Measurements from ENCODE around the gene TIA1.
"Not testable (repeated sequence)": the region's sequence is repeated elsewhere in the genome, so short reads cannot be mapped to it uniquely, and the experiment has no call there.

Gene TIA1

DNA sequence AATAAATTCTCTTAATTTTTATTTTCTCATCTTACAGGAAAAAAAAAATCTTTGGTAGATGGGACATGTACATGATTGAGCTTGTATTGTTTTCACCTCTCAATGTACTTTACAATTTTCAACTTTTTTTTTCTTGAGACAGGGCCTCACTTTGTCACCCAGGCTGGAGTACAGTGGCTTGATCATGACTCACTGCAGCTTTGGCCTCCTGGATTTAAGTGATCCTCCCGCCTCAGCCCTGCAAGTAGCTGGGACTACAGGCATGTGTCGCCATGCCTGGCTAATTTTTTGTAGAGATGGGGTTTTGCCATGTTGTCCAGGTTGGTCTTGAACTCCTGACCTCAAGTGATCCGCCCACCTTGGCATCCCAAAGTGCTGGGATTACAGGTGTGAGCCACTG is 25.1 kb downstream of the TIA1 start:
- DNase-seq (ENCODE audit: low read depth in 2 of 2): not testable (repeated sequence)

DNA sequence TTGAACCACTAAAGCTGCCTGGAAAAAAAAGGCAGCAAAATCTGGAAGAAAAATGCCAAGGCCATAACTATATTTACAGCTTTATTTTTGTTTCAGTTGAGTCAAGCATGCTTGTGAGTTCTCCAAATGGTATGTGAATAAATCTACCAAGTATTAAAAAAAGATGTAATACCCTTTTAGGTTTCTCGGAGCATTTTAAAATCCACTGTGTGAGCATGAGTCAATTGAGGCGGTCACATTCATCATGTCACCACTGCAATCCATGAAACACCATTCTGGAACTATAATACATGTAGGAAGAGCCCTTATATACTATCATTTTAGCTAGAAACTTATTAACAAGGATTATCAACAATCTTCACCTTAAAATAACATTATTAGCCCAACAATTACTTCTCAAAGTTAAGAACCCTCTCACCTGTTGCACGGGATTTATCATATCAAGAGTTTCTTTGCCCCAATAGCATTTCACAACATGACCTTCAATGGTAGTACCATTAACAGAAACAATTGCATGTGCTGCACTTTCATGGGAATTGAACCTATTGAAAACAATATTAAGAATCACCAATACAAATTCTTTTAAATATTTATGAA is 33.4 kb downstream of the TIA1 start:
- no peak for DNase-seq (ENCODE audit: low read depth in 2 of 2)

DNA sequence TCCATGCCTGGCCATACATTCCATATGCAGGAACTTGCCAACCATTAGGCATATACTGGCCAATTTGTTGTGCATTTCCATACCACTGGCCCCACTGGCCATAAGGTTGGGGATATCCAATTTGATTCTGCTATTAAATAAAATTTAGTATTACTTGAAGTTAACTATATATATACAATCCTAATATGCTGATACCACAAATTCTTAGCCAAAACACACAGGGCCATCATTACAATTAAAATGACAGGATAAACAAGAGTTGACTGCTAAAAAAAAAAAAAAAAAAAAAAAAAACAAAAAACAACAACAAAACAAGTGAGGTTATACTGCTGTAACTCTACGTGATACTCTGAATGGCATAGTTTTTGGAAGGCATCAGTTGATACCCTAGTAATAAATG is 34.1 kb downstream of the TIA1 start:
- no peak for DNase-seq (ENCODE audit: low read depth in 2 of 2)

DNA sequence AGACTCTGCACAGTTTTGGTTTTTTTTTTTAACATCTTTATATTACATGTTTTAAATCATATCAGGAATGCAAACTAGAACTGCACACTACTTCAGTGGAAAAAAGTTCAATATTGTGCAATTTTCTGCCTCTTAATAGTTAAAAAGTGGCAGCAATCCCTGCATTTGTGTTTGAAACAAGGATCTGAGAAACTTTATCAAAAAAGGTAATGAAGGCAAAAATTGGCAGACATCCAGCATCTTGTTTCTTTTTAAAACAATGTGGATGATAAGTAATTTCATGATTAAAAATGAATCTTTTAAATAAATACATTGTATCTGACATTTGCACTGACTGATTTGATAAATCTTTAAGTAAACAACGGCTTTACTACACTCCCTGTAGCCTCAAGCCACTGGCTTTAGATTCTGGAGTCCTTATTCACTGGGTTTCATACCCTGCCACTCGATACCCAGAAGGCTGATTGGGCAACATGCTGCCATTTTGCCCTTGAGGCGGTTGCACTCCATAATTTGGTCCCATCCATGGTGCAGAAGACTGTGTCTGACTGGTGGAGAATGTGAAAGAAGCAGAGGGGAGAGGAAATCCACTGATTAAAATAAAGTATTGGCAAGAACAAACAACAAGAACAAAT is 36.0 kb downstream of the TIA1 start:
- DNase-seq (ENCODE audit: low read depth in 2 of 2): no peak

DNA sequence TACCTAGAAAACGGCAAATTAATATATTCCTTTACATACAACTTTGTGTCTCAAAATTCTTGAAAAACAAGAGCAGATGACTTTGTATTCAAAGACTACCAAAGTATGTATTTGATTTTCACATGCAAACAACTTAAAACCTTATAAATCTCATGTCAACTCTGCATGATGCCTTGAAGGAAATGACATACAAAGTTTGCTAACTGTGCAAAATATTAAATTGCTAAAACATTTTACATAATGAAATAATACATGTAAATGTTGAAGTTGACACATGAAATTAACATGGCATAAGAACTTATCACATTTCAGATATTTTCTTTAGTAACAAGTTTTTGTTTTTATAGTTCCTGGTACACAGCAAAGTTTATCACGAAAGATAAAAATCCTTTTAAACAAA is 36.8 kb downstream of the TIA1 start:
- DNase-seq (ENCODE audit: low read depth in 2 of 2): no peak

DNA sequence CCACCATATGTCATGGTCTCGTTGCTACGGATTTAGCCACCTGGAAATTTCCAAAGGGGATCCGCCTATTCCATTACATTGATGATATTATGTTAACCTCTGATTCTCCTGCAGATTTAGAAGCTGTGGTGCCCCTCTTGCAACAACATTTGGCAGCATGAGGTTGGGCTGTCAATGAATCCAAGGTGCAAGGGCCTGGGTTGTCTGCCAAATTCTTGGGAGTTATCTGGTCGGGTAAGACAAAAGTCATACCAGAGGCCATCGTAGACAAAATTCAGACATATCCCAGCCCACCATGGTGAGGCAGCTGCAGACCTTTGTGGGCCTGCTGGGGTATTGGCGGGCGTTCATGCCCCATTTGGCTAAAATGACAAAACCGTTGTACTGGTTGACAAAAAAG is 44.0 kb downstream of the TIA1 start:
- no peak for DNase-seq (ENCODE audit: low read depth in 2 of 2)

DNA sequence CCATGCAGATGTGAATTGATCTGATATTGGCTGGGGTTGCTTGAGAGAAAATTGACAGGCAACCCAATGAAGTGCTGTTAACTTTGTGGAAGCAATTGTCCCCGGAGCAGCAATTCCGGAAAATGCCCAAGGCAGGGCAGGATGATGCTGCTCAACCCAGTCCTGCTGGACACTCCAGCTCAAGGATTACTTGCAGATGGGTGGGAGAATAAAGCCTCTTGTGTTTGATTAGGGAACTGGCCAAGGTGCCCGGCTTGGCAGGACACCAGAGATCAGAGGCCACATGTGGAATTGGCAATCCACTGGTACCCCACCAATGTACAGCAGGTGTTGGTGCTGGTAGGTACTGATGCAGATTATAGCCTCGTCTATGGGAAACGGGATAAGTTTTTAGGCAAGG is 45.3 kb downstream of the TIA1 start:
- DNase-seq (ENCODE audit: low read depth in 2 of 2): no peak

DNA sequence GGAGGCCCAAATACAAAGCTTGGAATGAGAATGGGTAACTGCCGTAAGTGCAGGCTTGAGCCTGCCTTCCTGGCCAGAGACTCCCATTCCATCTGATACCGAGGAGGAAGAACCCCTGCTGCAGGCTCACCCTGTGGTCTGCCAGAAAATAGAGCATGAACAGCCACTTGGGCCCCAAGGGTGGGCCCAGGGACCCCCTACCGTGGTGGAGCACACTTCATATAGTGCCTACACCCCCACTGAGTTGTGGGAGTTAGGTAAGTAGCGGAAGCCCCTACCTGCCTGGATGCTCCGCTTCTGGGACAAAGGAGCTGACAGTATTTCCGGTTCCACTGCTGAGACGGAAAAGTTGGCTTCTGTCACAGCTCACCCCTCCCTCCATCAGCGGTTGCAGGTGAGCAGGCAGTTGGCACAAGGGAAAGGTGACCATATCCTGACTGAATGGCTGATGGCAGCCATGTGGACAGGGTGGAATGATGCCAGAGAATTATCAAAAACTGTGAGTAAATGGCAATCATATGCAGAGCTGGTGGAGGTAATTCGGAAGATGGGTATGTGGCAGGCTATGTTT is 46.1 kb downstream of the TIA1 start:
- DNase-seq (ENCODE audit: low read depth in 2 of 2): no peak

DNA sequence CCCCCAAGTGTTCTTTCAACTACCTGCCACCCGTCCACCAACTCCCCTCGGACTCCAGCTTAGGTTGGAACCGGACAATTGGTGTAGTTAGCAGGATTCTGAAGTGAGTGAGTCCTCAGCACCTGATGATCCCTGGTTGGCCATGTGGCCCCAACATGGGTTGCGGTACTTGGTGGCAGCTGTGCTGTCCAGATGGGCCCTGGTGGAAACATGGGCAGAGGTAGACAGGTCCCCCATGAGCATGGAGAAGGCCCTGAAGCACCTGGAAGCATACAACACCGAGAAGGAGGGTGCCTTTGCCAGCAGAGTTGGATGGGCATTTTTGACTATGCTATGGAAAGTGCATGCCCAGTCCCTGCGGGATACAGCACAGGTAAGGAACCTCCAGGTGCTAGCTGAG is 46.6 kb downstream of the TIA1 start:
- no peak for DNase-seq (ENCODE audit: low read depth in 2 of 2)

DNA sequence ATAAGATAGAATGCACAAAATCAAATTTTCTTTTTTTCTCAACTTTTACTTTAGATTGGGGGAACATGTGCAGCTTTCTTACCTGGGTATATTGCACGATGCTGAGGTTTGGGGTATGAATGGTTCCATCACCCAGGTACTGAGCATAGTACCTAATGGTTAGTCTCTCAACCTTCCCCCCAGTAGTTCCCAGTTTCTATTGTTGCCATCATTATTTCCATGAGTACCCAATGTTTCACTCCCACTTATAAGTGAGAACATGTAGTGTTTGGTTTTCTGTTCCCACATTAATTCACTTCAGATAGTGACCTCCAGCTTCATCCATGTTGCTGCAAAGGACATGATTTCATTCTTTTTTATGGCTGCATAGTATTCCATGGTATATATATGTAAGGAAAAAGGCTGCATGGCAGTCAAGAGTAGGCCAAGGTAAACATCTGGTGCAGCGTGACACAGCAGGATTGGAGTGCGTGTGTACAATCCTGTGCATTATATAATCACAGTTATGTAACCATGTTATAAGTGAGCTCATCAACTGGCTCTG is 47.1 kb downstream of the TIA1 start:
- DNase-seq (ENCODE audit: low read depth in 2 of 2): no peak

DNA sequence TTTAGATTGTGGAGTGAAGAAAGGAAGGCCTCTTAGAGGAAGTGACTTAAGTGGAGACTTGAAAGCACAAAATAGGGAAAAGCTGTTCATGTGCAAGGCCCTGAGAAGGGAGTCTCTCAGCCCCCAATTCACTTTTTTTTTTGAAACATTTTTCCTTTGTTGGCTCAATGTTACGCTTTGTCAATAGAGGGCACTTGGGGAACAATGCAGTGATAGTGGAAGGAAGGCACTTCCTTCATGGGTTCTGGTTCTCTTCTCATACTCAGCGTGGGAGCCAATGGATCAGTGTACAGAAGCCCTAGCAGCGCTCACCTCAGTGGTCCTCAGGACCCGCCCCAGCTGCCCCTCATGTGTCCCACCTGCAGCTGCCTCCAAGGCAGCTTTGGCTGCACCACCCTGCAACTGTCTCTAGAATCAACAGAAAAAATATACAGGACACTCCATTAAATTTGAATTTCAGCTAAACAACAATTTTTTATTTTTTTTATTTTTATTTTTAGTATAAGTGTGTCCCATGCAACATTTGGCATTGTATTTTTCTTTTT is 49.0 kb downstream of the TIA1 start:
- no peak for DNase-seq (ENCODE audit: low read depth in 2 of 2)

DNA sequence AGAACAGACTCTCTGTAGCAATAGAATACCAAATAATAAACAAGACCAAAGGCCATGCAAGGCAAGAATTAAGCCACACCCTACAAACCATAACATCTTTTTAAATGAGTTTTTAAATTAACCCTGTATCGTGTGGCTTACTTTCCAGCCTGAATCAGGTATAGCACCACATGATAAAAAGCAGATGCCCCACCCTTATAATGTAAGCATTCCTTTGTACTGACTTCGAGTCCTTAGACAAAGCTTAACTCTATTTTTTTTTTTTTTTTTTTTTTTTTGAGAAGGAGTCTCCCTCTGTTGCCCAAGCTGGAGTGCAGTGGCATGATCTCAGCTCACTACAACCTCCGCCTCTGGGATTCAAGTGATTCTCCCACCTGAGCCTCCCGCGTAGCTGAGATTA is 55.9 kb downstream of the TIA1 start:
- no peak for DNase-seq (ENCODE audit: low read depth in 2 of 2)

DNA sequence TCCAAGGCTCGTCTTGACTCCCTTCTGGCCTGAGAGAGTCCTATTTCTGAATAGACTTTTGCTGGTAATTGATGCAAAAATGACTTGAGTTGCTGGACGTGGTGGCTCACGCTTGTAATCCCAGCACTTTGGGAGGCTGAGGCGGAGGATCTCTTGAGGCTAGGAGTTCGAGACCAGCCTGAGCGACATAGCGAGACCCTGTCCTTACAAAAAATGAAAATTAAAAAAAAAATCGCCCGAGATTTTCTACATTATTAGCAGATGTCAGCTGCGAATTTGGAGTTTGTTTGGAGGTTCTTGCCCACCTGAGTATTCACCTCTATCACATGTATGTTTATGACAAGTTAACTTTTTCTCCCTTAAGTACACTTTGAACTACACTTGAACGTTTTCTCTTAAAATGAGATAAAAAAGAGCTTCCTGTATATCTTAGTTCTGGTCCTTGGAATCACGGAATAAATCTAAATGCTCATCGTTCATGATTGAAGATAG is 57.1 kb downstream of the TIA1 start:
- DNase-seq (ENCODE audit: low read depth in 2 of 2): no peak

DNA sequence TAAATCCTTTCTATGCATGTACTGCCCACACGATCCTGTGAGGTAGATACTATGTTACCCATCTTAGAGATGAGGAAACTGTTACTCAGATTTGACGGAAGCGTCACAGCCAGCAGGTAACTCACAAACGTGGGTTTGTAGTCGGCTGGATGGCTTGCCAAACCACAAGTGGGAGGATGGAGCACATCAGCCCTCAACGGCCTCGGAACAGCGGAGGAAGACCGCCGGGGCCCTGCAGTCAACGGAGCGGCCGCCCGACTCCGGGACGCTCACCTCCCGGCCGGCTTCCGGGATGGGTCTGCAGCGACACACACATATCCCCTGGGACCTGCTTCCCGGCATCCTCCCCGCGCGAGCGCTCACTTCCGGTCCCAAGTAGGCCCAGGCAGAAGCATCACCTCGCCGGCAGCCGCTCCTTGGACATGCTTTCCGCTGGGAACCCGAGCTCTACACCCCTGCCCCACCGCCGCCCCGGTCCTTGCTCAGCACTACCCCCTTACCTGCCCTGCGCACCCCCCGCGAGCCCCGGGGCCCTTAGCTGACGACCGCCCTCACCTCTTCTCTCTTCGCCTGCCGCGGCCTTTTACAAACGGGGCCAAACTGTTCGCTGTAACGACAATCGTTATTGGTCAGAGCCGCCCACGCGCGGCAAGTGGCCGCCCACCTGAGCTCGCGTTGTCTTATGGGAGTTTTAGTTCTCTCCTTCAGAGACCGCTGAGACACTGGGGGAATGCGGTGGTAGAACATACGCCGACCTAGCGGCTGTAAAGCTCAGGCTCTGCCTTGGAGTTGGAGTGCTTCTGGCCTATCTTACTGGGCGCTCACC is 57.8 kb downstream of the TIA1 start, which contains the start of gene C2orf42:
TSS of gene C2orf42 (minus strand) at position 602 of the 826 bp plus-strand sequence. CDS start 9,034 bp downstream, outside the sequence.
- DNase-seq (ENCODE audit: low read depth in 2 of 2): peak; percentile 88 to 94

DNA sequence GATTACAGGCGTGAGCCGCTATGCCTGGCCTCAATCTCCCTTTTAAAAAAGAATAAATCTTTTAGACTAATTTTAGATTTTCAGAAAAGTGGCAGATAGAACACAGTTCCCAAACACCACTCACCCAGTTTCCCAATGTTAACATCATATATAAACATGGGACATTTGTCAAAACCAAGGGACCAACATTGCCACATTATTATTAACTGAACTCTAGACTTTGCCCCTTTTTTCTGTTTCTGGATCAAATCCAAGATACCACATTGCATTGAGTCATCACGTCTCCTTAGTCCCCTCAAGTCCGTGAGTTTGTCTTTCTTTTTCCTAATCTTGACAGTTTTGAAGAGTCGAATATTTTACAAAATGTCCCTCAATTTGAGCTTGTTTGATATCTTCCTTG is 60.0 kb downstream of the TIA1 start:
- no peak for DNase-seq (ENCODE audit: low read depth in 2 of 2)

DNA sequence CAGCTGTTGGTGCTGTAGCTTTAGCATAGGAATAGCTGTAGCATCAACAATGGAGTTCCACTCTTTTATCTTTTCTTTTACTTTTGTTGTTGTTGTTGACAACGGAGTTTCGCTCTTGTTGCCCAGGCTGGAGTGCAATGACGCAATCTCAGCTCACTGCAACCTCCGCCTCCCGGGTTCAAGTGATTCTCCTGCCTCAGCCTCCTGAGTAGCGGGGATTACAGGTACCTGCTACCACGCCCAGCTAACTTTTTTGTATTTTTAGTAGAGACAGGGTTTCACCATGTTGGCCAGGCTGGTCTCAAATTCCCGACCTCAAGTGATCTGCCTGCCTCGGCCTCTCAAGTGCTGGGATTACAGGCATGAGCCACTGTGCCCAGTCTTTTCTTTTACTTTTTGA is 61.3 kb downstream of the TIA1 start:
- not testable (repeated sequence) for DNase-seq (ENCODE audit: low read depth in 2 of 2)

DNA sequence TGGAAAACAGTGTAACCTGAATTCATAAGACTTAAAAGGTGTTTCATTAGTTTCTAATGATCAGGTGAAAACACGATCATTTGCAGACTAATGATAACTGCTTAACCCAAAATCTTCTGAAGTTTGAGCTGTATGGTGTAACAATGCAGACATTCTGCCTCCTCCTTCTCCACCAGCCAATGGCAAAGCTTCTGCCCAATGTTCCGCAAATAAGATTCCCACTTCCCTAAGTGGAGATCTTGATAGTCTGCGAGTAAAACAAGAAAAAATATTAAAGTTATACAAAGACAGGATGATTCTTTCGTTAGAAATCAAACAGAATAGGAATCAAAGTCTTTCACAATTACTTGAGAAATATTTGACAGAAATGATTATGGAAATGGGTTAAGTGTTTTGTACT is 65.7 kb downstream of the TIA1 start:
- no peak for DNase-seq (ENCODE audit: low read depth in 2 of 2)

DNA sequence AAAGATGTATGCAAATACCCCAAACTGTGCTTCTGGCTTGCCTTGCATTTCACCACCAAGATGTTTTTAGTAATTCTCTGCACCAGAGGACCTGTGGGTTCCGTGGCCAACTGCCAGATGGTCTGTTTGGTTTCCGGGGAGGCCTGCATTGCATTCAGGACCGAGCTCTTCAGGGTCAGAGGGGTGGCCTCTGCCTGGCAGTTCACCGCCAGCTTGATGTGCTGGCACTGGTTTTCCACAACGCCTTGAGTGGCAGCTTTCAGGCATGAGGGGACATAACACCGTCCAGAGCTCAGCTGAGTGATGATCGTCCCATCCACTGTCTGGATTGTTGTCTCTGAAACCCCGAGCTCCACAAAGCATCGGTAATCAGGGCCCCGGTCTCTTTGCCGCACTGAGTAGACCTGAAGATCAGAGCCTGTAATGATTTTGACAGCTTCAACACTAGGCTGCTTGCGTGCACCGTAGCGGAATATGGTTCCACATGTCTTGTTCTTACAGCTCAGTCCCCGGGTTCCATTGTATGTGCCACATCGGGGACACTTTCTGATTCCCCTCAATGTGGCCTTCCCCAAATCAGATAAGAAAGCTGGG is 67.0 kb downstream of the TIA1 start:
- no peak for DNase-seq (ENCODE audit: low read depth in 2 of 2)

DNA sequence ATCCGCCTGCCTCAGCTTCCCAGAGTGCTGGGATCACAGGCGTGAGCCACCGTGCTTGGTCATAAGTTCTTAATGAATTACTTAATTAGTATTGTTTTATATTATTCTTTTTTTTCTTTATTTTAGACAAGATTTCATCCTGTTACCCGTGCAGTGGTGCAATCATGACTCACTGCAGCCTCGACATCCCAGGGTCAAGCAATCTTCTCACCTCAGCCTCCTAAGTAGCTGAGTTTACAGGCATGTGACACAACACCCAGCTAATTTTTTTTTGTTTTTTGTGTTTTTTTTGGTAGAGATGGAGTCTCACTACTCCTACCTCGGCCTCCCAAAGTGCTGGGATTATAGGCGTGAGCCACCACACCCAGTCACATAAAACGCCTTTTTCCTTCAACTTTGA is 74.9 kb downstream of the TIA1 start:
- no peak for DNase-seq (ENCODE audit: low read depth in 2 of 2)

DNA sequence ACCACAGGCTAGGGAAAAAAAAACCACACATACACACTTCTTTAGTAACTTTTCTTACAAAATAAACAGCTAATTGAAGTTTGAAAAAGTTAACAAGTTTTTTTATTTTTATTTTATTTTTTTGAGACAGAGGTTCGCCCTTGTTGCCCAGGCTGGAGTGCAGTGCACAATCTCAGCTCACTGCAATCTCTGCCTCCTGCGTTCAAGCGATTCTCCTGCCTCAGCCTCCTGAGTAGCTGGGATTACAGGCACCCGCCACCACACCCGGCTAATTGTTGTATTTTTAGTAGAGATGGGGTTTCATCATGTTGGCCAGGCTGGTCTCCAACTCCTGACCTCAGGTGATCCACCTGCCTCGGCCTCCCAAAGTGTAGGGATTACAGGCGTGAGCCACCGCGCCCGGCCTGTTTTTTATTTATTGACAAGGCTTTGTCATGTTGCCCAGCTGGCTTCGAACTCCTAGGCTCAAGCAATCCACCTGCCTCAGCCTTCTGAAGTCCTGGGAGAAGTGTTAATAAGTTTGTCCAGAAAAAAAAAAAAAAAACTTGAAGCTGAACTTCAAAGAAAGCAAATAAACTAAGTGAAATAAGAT is 78.7 kb downstream of the TIA1 start:
- DNase-seq (ENCODE audit: low read depth in 2 of 2): not testable (repeated sequence)

DNA sequence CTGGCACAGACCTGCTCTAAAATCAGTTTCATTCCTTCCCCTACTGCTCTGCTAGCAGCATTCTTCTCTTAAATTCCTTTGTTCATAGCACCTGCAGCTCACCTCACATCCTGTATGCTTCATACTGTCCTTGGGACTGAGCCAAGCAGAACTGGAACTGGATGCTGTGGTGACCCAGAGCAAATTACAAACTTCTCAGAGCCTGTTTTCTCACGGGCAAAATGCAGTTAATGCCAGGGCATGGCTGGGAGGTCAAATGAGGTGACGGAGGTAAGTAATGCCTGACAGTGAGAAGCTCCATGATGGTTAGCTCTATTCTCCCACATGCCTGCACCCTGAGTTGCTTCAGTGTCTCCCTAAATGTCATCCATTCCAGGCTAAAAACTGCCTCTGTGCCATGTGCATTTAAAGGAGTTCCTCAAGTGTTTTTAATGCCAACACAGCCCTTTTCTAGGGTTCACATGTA is 87.3 kb downstream of the TIA1 start:
- DNase-seq (ENCODE audit: low read depth in 2 of 2): no peak

Data from stimulated activated CD8-positive, alpha-beta memory T cell treated with anti-CD3 and anti-CD28 coated beads, Interleukin-2, amount 100 ng/mL, for 48 hours (primary cell).